HG03095 (cell line): ENCODE results near the gene PDZD7.

ENCODE experiments used
- ATAC-seq: cut with Tn5 transposase; IDR thresholded peaks from one replicate; pipeline ENCODE4 v1.9.1; 2021; ENCODE audit warnings: moderate library complexity; ENCODE audit not compliant: unreplicated experiment

PDZD7 gene

GRCh38 chr10:101005361-101005760, 25.6 kb downstream of the PDZD7 start:
- ATAC-seq: no peak

DNA sequence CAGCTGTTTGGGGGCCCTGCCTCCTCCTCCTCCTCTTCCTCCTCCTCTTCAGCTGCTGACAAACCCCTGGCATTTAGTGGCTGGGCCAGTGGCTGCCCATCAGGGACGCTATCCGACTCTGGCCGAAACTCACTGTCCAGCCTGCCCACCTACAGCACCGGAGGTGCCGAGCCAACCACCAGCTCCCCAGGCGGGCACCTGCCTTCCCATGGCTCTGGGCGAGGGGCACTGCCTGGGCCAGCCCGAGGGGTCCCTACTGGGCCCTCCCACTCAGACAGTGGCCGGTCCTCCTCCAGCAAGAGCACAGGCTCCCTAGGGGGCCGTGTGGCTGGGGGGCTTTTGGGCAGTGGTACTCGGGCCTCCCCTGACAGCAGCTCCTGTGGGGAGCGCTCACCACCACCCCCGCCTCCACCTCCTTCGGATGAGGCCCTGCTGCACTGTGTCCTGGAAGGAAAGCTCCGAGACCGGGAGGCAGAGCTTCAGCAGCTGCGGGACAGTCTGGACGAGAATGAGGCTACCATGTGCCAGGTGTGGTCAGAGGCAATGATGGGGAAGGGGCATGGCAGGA, 27.2 kb downstream of the PDZD7 start:
- no peak for ATAC-seq

DNA sequence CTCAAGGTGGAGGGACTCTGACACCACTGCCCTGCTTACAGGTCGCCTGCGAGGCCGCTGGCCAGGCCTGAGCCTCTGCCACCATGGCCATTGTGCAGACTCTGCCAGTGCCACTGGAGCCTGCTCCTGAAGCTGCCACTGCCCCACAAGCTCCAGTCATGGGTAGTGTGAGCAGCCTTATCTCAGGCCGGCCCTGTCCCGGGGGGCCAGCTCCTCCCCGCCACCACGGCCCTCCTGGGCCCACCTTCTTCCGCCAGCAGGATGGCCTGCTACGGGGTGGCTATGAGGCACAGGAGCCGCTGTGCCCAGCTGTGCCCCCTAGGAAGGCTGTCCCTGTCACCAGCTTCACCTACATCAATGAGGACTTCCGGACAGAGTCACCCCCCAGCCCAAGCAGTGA, 28.5 kb downstream of the PDZD7 start:
- no peak for ATAC-seq

DNA sequence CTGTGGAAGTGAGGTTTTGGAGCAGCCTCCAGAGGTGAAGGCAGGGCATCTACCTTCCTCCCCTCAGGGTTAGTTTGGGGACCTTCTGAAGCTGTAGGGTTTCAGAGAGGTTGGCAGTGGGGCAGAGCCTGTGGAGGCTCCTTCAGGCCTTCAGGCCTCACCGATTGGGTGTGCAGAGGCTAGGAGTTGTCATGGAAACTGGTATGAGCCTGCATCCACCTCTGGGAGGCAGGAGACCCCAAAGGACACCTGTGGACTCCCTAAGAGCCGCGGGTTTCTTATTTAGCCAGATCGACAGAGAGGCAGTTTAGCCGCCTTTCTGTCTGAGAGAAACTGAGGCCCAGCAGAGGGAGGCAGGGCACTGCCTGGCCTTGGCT, 29.3 kb downstream of the PDZD7 start:
- no peak for ATAC-seq

GRCh38 chr10:101000915-101001658, 29.8 kb downstream of the PDZD7 start:
- no peak for ATAC-seq

GRCh38 chr10:101000127-101000914, 30.6 kb downstream of the PDZD7 start:
- ATAC-seq: no peak

- no peak for ATAC-seq
Measured at GRCh38 chr10:100999742-101000126, 31.2 kb downstream of the PDZD7 start, which contains the start of gene LZTS2. LZTS2 (plus strand) TSS chr10:100999808; CDS start chr10:101002539, 2,731 bp downstream.

- ATAC-seq: peak; percentile 50
Measured at GRCh38 chr10:100998991-100999741, 31.8 kb downstream of the PDZD7 start.

- ATAC-seq: no peak
Measured at GRCh38 chr10:100998183-100998990, 32.5 kb downstream of the PDZD7 start.

DNA sequence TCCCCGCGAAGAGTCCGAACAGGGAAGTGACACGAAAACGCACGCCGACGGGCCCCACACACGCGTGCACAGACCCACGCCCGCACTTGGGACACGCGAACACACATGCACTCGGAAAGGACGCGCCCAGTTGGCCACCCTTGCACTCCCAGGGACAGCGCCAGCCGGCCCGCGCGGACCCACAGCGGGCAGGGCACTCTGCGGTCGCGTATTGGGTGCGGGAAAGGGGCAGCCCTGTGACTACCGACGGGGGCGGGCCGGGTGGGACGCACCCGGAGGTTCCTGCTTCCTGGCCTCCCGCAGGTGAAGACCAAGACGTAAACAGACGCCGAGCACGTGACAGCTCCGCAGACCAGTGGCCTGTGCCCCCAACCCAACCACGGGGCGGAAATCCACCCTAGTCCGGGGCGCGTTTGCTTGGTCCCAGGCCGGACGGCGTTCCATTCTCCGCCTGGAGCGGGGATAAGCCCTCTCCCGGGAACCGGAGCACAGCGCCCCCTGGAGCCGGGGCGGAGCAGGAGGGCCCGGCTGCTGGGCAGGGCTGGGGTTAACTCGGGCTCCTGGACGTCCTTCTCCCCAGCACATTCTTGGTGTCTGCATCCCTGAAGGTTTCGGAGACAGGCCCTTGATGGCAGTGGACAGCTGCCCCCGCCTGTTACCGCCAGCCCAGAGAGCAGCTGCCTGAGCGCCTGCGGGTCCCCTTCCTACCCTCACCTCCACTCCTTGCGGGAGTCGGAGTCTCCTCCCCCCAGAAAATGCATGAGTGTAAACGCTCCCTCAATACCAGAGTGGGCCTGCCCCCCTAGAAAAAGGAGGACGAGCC, 33.4 kb downstream of the PDZD7 start:
- ATAC-seq: no peak

DNA sequence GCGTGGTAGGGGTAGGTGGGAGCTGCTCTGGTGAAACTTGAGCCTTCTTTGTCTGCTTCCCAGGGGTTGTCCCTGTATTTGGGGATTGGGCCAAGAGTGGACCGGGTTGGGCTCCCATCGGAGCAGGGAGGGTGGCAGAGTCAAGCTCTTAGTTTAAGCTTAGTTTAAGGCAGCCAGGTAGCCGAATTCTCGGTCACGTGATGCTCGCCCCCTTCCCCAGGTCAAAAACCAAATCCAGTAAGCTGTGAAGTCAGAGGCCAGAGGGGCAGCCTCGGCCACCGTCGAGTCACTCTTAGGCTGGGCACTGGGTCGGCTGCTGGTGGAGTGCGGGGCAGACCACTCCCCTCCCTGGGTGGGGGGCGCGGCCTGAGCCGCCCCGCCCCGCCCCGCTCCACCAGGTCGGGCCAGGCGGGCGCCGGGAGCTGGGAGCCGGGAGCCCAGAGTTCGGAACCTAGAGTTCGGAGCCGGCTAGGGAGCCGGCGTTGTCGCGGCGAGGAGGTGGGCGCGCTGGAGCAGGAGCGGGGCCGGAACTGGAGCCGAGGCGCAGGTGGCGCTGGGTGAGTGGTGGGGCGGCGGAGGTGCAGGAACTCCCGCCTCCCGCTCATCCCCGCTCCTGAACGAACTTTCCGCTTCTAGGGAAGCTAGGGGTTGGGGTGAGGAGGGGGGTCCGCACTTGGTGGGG, 34.1 kb downstream of the PDZD7 start:
- ATAC-seq: no peak

DNA sequence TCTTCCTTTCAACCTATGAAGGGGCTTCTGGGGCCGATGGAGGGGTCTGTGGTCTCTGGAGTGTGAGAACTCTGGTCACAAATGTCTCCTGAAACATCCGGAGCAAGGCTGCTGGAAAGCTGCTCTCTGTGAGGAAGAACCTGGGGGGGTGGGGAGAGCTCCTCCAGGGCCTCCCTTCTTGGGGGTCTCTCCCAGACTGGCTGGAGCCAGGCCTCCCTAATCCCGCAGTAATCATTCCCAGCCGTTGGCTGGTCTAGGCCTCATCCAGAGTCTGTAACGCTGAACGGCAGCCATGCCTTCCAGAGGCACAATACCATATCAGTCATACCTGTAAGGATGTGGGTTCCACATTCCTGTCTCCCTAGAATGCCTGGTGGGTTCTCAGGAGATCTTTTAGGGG, 35.7 kb downstream of the PDZD7 start:
- ATAC-seq: no peak

DNA sequence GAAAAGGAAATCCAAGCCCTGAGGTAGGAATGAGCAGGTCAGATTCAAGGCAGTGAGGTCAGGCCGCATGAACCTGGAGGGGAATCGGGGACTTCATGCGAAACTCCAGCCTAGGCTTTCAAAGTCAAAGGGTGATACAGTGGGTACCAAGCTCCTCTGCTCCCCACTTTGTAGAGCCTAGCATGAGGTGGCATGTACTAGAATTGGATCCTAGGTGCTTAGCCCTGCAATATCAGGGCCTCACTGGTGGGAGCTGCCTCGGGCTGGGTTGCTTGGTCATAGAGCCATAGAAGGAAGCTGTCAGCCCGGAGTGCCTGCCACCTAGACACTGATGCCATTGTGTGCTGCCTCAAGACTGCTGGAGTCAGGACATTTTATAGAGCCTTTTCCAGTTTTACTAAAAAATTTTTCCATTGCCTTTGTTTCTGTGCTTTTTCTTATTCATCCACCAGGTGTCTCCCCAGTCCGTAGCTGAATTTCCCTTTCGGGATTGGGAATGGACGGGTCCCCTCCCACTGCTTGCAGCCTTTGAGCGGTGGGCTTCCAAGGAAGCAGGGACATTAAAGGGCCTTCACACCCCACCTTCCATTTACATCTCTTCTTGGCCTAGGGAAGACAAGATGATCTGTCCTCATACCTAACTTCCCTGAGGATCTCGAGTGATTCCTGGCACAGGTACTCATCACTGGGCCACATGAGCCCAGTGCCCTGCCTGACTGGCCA, 36.8 kb downstream of the PDZD7 start:
- ATAC-seq: no peak

GRCh38 chr10:100989088-100989487, 41.8 kb downstream of the PDZD7 start:
- ATAC-seq: no peak

- ATAC-seq: no peak
Measured at GRCh38 chr10:100988166-100988565, 42.8 kb downstream of the PDZD7 start.

DNA sequence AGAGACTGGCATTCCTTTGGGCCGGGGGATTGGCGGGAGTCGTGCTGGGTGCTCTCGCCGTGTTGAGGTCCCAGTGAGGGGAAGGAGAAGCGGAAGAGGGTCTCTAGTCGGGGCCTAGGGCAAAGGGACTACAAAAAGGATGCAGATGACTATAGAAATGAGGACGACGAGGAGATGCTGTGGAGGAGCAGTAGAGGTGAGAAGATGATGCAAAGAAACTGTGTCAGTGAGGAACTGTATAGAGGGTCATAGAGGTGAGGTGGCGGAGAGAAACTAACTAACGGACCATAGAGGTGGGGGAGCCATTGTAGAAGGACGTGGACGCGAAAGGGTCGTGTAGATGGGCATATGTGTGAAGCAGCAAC, 43.3 kb downstream of the PDZD7 start:
- ATAC-seq: no peak

DNA sequence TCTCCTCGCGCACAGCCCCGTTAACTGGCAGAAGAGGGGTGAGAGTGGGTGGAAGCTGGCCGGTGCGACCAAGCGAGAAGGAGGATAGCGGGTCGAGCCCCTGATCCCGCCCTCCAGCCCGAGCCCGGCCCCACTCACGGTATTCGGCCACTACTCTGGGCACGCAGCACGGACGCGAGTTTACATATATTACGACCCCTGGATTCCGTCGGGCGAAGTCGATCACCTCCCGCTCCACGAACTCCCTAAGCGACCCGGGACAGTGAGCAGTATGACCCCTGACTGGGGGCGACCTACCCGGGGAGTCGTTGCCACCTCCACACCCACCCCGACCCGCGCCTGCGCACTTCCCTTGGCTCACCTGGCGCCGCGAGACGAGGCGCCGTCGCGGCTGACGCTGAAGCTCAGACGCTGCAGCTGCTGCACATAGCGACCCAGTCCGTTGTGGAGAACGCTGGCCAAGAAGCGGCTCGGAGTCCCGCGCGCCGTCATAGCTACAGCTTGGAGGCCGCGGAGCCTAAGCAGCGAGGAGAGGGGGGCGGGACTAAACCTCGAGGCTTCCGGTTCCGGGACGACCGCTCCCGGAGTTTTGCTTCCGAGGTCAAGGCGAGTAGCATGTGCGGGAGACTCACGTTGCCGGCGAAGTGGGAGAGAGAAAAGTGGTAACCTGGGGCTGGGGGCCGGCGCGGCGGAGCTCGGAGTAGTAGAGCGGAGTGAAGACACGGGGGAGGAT, 43.8 kb downstream of the PDZD7 start, which contains the start of the genes MRPL43 and TWNK:
Gene MRPL43, minus strand, starts transcription at position 546 of the 733 bp plus-strand sequence. Its CDS starts 54 bp downstream, at position 492.
Gene TWNK, plus strand, starts transcription at position 592 of the 733 bp plus-strand sequence. CDS start 668 bp downstream, outside the sequence.
- peak; percentile 85 for ATAC-seq

DNA sequence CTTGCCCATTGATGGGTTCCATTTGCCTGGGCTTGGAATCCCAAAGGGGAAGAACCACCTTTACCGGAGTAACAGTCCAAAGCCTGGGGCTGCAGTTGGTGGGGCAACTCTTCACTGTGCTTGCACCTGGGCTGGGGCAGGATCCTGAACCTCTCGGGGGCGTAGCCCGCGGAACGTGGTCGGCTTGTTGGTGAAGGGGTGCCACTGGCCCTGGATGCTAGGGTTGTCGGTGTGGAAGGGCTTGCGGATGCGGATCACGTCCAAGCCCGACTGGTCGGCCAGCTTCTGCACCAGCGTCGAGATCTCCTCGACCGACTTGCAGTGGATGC, 44.3 kb downstream of the PDZD7 start:
- ATAC-seq: no peak
